GM18867 (cell line): ENCODE results near the gene NRIP2.
A peak's percentile ranks its signal among the peaks of the same experiment; 100 is the strongest.

Source experiments
- ATAC-seq: cut with Tn5 transposase; IDR thresholded peaks from one replicate; pipeline ENCODE4 v1.9.1; 2021; ENCODE audit warnings: mild to moderate bottlenecking, moderate library complexity; ENCODE audit not compliant: unreplicated experiment

The NRIP2 gene

DNA sequence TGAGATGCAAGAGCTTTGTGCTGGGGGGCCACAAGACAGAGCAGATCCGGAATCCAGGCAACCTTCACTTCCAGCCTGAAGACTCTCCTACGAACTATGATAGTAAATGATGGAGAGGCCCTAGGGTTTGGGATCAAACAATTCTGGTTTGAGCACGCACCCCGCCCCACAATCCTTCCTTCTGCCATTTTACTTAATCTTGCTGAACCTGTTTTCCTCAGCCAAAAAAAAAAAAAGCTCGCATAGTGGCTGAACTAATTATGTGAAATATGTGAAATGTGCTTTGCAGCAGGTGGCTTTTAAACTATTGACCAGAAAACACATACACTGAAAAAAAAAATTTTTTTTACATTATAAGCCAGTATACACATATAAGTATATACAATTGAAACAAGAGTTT lies 23.0 kb downstream of the NRIP2 start:
- no peak for ATAC-seq

DNA sequence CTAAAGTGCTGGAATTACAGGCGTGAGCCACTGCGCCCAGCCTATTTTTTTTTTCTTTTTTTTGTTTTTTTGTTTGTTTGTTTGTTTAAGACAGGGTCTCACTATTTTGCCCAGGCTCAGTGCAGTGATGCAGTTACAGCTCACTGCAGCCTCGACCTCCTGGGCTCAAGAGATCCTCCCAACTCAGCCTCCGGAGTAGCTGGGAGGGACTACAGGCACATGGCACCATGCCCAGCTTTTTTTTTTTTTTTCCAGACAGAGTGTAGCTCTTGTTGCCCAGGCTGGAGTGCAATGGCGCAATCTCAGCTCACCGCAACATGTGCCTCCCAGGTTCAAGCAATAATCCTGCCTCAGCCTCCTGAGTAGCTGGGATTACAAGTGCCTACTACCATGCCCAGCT lies 28.1 kb downstream of the NRIP2 start:
- no peak for ATAC-seq

DNA sequence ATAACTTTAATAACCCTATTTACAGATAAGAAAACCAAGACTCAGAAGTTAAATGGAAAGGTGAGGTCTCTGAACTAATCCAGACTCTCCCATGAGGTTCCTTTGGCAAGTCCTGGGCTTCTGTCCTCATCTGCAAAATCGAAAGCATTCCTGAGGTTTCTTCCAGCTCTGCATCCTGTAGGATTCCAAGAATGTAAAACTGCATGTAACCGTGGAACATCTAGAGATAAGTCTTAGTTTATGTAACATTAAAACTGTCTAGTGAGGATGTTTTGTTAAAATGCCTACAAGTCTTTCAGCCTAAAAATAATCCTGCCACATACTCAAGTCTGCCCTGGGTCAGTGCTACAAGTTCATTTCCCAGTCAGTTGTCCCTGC lies 29.7 kb downstream of the NRIP2 start:
- ATAC-seq = no peak

DNA sequence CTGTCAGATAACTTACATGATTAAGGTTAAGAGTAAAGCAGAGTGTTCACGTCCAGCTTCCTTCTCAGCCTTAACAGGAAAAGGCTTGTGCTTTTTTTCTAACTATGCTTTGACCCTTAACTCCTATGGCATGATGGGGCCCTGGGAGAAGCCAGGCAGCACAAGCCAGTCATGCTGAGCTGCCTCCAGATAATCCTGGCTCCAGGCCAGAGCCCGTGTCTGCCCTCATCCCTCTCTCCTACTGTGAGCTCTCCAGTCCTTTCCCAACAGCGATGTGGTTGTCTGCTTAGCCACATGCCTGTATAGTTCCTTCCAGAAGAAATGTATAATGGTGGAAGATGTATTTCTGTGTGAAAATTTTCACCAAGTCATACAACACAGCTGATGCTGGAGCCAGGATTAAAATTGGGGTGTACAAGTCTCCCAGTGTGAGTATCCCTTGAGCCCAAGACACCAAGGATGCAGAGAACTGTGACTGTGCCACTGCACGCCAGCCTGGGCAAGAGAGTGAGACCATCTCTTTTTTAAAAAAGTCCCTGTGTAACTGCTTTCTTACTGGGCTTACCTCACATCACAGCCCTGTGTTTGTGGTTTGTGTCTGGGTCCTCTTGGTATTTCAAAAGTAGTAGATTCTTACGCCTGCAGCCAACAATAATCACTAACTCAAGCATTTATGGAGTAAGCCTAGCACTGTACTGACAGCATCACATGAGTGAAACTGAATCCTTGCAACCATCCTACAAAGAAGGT lies 30.3 kb downstream of the NRIP2 start:
- no peak for ATAC-seq

DNA sequence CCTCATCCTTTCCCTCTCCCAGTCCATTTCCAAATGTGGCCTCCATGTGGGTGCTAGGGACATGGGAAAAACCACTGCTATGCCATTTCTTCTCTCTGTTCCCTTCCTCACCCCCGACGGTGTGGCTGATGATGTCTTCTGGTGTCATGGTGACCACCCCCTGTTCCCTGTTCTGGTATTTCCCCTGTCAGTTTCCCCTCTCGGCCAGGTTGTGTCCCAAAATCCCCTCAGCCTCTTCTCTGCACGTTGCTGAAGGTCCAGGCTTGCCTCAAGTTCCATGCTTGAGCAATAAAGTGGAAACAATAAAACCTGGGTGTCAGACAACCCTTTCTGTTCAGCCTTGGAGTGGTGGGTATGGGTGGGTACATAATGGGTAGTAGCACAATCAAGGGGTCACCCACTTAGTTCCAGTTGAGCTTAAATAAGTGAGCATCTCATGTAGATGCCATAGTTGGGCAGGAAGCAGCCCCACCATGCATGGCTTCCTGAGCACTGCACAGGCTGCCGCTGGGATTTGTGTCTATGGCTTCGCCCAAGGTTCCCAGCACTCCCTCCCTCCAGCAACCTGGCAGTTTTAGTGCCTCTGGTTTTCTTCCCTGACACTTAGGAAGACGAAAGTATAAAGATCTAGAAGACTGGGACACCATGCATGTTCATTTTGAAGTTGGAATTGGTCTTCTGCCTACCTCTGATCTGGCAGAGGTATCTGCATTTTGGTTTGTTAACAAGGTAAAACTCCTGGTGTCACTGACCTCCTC lies 31.0 kb downstream of the NRIP2 start:
- no peak for ATAC-seq

DNA sequence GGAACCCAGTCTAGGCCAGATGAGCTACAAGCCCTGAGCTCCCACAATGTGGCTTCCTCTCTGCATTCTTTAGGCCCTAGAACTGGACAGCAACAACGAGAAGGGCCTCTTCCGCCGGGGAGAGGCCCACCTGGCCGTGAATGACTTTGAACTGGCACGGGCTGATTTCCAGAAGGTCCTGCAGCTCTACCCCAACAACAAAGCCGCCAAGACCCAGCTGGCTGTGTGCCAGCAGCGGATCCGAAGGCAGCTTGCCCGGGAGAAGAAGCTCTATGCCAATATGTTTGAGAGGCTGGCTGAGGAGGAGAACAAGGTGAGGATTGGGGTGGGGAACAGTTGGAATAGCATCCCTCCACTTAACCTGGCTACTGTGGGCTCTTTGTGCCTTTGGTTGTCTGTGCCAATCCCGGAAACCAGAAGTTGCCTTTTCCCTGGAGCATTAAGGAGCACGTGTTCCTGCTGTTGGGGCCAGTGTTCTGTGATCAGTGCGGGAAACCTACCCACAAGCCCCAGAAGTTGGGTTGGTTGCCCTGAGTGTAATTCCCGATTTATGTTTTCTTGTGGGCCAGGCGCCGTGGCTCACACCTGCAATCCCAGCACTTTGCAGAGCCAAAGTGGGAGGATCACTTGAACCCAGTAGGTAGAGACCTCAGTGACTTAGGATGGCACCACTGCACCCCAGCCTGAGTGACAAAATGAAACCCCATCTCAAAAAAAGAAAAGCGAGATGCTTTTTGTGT lies 33.6 kb downstream of the NRIP2 start:
- ATAC-seq = no peak

DNA sequence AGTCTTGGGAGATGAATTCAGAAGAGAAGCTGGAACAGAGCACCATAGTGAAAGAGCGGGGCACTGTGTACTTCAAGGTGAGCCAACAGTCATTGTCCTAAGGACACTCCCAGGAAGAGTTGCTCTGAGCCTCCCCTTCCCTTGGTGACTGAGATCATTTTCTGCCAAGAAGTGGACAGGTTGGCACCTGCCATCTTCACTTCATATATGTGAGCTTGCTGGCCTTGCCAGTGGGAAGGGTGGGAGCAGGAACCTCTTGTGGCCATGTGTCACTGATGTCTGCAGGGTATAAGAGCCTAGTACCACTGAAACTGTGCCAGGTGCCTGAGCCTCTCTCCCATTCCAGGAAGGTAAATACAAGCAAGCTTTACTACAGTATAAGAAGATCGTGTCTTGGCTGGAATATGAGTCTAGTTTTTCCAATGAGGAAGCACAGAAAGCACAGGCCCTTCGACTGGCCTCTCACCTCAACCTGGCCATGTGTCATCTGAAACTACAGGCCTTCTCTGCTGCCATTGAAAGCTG lies 34.7 kb downstream of the NRIP2 start:
- no peak for ATAC-seq

DNA sequence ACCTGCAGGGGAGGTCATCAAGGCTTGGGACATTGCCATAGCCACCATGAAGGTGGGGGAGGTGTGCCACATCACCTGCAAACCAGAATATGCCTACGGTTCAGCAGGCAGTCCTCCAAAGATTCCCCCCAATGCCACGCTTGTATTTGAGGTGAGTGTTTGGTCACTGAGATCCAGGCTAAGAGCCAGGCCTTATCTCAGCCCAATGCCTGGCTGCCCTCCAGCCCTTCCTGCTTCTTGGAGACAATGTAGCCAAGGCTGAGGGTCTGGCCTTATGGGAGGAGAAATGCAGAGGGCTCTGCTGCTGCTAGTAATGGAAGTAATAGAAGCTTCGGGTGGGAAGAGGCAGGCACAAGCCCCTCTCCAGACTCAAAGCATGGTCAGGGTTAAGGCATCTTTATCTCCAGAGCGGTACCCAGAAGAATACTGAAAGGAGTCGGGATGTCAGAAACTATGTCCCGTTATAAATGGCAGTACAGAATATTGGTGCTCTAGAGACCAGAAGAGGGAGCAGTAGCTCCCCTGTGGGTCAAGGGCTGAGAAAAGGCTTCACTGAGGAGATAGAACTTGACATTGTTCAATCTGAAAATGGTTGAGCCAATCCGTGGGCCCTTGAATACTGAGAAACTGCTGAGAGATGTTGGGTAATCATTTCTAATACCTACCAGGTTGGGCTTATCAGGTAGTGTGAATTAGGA lies 37.0 kb downstream of the NRIP2 start:
- no peak for ATAC-seq

DNA sequence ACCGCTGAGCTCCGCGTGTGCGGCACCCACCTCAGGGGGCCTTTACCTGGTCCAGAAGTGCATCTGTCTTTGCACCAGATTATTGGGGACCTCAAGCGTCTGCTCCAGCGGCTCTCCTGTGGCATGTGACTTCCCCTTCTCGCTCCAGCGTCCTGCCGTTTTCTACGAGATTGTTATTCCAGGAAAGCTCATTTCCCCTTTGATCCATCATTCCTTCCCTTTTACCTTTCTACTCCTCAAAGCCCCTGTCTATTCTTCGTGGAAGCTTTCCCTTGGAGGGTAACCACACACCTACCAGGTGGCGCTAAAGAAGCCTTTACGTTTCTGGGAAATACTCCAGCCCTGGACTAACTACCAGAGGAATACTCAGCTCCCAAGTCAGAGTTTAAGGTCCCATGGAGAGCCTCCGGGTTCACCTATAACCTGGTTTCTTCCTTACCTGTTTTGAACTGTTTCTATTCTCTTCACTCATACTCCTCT lies 38.6 kb downstream of the NRIP2 start:
- no peak for ATAC-seq

DNA sequence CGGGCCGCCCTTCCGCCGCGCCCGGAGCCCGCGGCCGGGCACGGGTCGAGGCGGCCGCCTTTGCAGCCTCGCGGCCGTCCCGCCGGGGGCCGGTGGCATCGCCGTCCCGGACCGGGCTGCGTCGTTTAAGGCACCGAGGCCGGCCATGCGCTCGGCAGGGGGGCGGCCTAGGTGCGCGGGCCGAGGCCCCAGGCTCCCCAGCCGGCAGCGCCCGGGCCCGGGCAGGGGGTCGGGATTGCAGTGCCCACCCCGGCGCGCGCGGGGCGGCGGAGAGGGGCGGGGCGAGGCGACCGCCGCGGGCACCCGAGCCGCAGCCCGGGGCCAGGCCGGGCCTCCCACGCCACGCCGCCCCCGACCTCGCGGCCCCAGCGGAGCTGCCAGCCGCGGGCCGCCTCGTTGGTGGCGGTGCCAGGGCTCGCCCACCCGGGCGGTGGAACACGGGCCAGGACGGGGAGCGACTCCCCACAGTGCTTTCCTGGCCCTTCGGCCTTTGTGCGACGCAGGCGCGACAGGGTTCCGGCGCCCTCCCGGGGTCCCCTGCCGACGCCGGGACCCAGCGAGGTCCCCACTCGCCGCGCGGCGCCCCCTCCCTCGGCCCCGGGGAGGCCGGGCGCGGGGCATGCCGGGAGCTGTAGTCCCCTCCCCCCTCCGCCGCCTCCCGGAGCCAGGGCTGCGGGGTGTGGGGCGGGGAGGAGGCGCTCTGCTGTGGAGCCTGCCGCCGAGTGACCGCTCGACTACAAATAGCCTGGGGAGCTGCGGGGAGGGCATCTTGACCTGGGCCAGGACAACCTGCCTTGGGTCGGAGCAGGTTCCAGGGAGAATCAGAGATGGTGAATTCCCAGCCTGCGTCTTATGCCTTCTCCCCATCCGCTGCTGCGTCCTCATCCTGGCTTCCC lies 39.3 kb downstream of the NRIP2 start:
- ATAC-seq = peak; percentile 70

DNA sequence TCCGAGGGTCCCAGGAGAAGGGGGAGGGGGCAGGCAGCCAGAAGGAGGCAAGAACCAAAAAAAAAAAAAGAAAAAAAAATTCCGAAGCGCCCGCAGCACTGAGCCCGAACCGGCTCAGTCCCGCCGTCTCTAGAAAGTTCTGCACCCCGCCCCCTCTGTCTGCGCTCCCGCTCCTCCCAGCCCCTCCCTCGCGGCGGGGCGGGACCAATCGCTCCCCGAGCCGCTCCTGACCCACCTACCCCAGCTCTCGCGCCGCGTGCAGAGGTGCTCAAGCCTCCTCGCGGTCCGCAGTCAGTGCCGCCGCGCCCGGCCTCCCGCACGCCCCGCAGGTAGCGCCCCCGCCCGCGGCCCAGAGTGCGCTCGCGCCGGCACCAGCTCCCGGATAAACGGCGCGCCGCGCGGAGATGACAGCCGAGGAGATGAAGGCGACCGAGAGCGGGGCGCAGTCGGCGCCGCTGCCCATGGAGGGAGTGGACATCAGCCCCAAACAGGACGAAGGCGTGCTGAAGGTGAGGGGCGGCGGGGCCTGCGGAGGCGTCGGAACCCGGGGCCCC lies 40.0 kb downstream of the NRIP2 start, which contains the start of gene FKBP4:
Gene FKBP4 (plus strand): TSS at position 235 of the 554 bp plus-strand sequence. CDS start 170 bp downstream, at position 405.
- peak; percentile 81 for ATAC-seq

DNA sequence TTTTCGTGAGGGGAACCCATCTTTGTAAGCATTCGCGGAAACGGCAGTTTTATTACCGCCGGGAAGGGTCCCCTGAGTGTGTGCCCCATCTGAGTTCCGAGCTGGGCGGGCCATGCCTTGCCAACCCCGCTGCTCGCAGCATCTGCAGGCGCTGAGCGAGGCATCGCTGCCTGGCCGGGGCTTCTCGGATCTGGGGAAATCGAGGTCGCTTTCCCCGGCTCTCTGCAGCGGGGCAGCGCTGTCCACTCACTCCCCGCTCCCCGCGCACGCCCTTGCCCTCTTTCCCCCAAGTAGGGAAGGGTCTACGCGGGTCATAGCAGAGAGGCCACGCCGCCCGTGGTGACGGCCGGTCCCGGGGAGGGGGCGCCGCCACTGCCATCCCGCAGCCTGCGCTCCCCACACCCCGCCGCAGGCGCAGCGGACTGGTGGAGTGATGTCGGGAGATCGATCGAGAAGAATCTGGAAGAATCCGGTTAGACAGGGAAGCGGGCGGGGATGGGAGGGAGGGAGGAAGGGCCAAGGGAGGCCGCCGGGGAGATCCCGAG lies 40.6 kb downstream of the NRIP2 start:
- ATAC-seq = peak; percentile 3

DNA sequence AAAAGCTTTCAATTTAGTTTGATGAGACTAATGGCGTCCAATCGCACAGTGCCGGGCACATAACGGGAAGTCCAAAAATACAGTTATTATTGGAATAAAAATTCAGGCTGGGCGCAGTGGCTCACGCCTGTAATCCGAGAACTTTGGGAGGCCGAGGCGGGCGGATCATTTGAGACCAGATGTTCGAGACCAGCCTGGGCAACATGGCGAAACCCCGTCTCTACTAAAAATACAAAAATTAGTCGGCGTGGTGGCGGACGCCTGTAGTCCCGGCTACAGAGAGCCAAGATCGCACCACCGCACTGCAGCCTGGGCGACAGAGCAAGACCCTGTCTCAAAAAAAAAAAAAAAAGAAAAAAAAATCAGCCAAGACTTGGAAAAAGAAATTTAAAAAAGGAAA lies 41.3 kb downstream of the NRIP2 start:
- ATAC-seq = no peak

DNA sequence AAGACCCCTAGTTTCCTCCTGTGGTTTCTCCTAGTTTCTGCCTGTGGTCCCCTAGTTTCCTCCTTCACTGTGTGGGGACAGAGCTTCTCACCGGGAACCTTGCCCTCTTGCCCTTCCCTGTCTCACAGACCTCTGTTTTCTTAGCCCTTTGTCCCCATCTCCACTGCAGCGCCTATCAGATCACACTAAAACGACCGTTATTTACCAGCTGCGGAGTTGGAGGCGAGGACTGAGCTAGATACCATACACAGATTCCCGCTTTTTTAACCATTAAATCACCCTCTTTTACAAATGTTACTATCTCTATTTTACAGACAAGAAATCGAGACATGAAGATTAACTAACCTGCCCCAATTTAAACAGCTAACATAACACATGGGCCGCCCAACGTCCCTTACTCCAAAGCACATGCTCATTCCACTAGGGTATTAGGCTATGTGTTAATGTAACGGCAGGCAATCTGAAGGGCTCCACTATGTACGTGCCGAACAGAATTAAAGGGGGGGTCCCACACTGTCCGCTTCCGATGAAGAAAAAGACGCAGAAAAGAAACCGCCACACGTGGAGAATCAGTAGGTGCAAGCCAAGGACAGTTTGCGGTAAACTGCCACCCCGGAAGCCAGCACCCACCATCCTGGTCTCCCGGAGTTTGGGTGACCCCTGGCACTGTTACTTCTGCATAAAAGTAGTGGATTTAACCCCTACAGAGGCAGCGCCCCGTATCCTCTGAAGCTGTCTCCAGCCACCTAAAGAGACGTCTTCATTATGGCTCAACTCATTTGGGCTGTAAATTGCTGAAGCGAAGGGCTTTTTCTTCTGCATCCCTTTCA lies 41.9 kb downstream of the NRIP2 start:
- ATAC-seq = no peak

DNA sequence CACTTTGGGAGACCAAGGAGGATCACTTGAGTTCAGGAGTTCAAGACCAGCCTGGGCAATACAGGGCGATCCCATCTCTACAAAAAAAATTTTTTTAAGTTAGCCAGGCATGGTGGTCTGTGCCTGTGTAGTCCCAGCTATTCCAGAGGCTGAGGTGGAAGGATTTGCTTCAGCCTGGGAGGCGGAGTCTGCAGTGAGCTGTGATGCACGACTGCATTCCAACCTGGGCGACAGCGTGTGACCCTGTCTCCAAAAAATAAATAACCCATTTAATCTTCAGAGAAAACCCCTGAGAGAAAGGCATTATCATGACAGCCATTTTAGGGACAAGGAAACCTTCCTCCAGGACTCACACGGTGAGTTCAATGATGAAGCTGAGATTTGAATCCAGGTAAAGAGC lies 43.7 kb downstream of the NRIP2 start:
- no peak for ATAC-seq

DNA sequence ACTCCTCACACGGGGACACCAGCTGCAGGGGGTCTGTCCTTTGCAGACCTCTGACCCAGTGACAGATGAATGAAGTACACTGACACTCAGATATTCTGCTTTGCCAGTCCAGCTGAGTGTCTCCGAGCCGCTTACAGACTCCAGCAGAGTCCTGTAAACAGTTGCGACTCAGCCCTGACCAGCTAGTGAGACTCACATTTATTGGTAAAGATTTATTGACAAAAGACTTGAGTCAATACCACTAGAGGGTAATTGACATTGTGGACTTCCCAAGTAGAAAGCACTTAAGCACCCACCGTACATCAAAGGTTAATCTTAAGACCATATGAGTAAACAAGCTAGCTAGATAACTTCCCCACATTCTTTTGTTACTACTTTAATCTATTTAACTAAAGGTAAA lies 49.8 kb downstream of the NRIP2 start:
- no peak for ATAC-seq

DNA sequence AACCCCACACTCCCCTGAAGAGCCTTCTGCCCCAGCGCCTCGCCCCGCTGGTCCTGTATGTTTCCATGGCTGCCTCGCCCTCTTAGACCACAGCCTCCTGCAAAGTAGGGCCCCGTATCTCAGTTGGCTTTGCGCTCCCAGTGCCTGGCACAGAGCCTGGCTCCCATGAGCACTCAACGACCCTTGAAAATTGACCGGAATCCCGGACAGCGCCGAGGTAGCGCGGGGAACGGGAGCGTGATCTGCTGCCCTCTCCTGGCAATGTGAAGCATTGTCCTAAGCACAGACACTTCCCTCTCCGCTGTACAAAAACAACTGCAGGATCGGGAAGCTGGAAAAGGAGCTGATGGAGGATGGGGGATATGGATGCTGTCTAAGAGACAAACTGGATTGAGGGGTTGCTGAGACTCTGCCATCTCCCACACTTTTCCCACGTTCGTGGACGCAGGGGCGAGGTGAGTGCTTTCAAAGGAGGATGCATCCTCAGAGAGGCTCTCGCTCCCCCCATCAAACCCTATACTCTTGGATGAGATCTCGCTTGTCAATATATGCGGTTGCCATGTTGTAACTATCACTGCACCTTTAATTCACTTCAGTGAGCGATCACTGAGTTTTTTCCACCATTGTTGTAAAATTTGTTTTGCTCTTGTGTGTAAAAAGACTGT lies 50.8 kb downstream of the NRIP2 start:
- ATAC-seq = no peak

DNA sequence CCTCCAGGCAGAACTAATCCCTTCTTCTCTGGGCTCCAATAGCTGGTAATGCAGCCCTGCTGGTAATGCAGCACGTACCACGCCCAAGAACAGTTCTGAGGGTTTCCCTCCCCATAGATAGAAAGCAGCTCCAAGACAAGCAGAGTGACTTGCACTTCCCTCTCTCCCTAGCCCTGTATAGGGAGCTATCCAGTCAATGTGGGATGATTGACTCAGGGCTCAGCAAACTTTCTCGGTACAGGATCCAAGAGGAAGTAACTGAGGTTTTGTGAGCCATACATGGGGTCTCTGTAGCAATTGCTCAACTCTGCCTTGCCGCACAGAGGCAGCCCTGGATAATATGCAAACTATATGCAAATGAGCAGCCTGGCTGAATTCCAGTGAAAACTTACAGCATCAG lies 55.6 kb downstream of the NRIP2 start:
- ATAC-seq = no peak
